ENCODE data around the gene TRAPPC3L.

Gene TRAPPC3L

DNA sequence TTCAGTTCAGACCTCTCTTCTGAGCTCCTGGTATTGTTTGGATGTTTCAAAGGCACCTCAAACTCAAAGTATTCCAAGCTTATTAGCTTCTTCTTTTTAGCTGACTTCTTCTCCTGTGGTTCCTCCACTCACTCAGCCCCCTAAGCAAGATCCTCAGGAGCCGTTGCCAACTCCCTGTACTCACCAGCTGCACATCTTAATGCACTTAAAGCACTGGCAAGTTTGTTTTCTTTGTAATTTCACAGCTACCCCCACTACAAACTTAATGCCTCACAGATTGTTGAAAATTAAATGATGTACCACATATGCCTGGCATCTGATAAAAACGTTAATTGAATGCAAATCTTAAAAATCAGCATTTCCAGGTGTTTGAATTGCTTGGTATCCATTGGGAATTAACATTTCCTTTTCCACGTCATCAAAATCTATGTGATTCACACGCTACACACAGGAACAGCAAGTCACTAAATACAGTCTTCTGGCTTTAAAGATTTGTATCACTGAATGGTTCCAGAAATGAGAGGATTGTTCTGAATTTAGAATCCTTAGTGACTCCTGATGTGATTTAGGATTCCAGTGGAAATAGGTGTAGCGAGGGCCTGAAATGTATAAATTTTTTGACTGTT is 59.8 kb downstream of the TRAPPC3L start:
- no peak for DNase-seq (ENCODE audit: extremely low spot score)
- CTCF ChIA-PET = no interaction called here
- POLR2A ChIA-PET = no interaction called here

DNA sequence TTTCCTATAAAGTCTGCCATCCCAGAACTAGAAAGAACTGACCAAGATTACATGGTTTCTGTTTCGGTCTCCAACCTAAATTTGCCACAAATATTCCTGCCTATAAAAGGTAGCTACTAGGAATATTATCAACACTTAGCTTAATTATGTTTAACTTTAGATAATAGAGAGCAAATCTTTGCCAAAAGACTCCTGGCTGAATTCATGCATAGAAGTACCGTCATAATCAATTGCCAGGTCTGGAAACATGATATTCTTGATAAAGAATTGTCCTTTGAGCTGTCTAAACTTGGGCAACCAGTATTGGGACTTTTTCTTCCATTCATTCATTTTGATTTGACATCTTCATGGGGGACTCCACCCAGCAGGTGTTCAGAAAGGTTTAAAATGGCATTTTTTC is 61.9 kb downstream of the TRAPPC3L start:
- TF ChIP-seq SUZ12 (IDR thresholded peaks at IDR 0.05) (no peak), ARNT (IDR thresholded peaks at IDR 0.05) (no peak), LEF1 (IDR thresholded peaks at IDR 0.05; ENCODE audit: borderline replicate concordance) (no peak), ZNF384 (IDR thresholded peaks at IDR 0.05) (no peak), FOXK2 (IDR thresholded peaks at IDR 0.05) (no peak), SP1 (IDR thresholded peaks at IDR 0.05) (no peak), NFRKB (IDR thresholded peaks at IDR 0.05) (no peak), HDGF (IDR thresholded peaks at IDR 0.05; ENCODE audit: borderline replicate concordance) (no peak), L3MBTL2 (conservative IDR thresholded peaks at IDR 0.05) (no peak), ELF4 (IDR thresholded peaks at IDR 0.05) (no peak), TARDBP (IDR thresholded peaks at IDR 0.05) (no peak), FOXA1 (IDR thresholded peaks at IDR 0.05) (no peak)
- DNase-seq (ENCODE audit: extremely low spot score) = no peak
- CTCF ChIA-PET = interaction anchor here (0.6 kb wide), 1 partner anchor 10 kb away, joined by 4 read pairs; no protein-coding TSS in a partner anchor
- POLR2A ChIA-PET = no interaction called here

More for the DNA sequence above, 59.8 kb downstream of the TRAPPC3L start:
- TF ChIP-seq LEF1 (IDR thresholded peaks at IDR 0.05; ENCODE audit: borderline replicate concordance) = no peak
- TF ChIP-seq FOXM1 (IDR thresholded peaks at IDR 0.05; ENCODE audit: borderline replicate concordance) = no peak
- no peak for TF ChIP-seq CTBP1 (IDR thresholded peaks at IDR 0.05; ENCODE audit: borderline replicate concordance)

DNA sequence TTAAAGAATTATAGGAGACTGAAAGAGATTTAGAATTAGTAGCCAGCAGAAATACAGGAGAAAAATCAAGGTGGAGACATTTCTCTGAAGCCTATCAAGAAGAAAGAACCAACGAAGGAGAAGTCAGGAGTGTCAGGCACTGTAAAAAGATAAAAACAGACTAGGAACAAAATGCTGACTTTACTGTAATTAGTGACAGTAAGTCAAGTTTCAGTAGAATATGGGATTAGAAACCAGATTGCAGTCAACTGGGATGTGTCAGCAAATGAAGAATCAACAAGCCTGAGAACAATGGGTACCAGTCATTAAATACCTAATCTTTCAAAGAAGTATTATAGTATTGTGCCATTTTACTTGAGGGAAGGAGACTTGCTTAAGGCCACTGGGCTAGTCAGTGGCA is 62.7 kb downstream of the TRAPPC3L start:
- ChIA-PET CTCF (no interaction called here), POLR2A (no interaction called here)
- no peak for DNase-seq (ENCODE audit: extremely low spot score)
- no peak for TF ChIP-seq FOXK2 (IDR thresholded peaks at IDR 0.05)
- TF ChIP-seq BHLHE40 (IDR thresholded peaks at IDR 0.05; ENCODE audit: borderline replicate concordance) = no peak
- TF ChIP-seq, protein P1, sequence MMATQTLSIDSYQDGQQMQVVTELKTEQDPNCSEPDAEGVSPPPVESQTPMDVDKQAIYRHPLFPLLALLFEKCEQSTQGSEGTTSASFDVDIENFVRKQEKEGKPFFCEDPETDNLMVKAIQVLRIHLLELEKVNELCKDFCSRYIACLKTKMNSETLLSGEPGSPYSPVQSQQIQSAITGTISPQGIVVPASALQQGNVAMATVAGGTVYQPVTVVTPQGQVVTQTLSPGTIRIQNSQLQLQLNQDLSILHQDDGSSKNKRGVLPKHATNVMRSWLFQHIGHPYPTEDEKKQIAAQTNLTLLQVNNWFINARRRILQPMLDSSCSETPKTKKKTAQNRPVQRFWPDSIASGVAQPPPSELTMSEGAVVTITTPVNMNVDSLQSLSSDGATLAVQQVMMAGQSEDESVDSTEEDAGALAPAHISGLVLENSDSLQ (IDR thresholded peaks at IDR 0.05) = no peak
- TF ChIP-seq FOXA1 (IDR thresholded peaks at IDR 0.05) = no peak
- TF ChIP-seq L3MBTL2 (conservative IDR thresholded peaks at IDR 0.05) = no peak
- TF ChIP-seq LEF1 (IDR thresholded peaks at IDR 0.05; ENCODE audit: borderline replicate concordance) = no peak
- no peak for TF ChIP-seq FOXM1 (IDR thresholded peaks at IDR 0.05; ENCODE audit: borderline replicate concordance)
- TF ChIP-seq NFRKB (IDR thresholded peaks at IDR 0.05) = no peak
- TF ChIP-seq ARNT (IDR thresholded peaks at IDR 0.05) = no peak
- no peak for TF ChIP-seq ZNF384 (IDR thresholded peaks at IDR 0.05)
- TF ChIP-seq SP1 (IDR thresholded peaks at IDR 0.05) = no peak
- TF ChIP-seq ELF4 (IDR thresholded peaks at IDR 0.05) = no peak
- TF ChIP-seq HDGF (IDR thresholded peaks at IDR 0.05; ENCODE audit: borderline replicate concordance) = no peak
- TF ChIP-seq TARDBP (IDR thresholded peaks at IDR 0.05) = no peak
- no peak for TF ChIP-seq SUZ12 (IDR thresholded peaks at IDR 0.05)
- no peak for TF ChIP-seq CTBP1 (IDR thresholded peaks at IDR 0.05; ENCODE audit: borderline replicate concordance)

DNA sequence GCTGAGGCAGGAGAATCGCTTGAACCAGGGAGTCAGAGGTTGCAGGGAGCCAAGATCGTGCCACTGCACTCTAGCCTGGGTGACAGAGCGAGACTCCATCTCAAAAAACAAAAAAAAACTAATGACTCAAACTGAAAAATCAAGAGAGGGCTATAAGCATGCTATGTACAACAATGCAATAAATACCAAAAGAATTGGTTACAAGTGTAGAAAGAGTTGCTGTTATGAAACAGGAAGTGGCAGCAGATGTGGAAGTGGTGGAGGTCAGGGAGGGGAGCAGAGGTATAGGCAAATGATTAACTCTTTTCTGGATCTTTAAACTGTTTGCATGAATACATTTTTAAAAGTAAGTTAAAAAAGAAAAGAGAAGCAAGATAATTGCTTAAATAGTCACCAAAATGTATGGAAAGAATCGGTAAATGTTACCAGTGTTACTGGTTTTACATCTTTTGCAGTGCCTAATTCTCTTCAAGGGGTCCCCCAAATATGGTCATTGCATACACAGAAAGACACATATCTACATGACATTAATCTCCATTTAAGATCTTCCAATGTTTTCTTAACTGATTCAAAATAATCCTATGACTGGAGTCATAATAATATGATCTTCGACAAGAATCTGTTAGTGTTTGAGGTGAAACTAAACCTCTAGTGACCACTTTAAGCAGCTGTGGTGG is 69.3 kb downstream of the TRAPPC3L start:
- CTCF ChIA-PET = no interaction called here
- no peak for DNase-seq (ENCODE audit: extremely low spot score)
- POLR2A ChIA-PET = no interaction called here
- TF ChIP-seq ZNF384 (IDR thresholded peaks at IDR 0.05) = no peak
- TF ChIP-seq, protein P1 (IDR thresholded peaks at IDR 0.05) = no peak
- TF ChIP-seq NFRKB (IDR thresholded peaks at IDR 0.05) = no peak
- TF ChIP-seq SUZ12 (IDR thresholded peaks at IDR 0.05) = no peak
- no peak for TF ChIP-seq ARNT (IDR thresholded peaks at IDR 0.05)
- no peak for TF ChIP-seq FOXK2 (IDR thresholded peaks at IDR 0.05)
- TF ChIP-seq CTBP1 (IDR thresholded peaks at IDR 0.05; ENCODE audit: borderline replicate concordance) = no peak
- TF ChIP-seq FOXA1 (IDR thresholded peaks at IDR 0.05) = no peak
- no peak for TF ChIP-seq FOXM1 (IDR thresholded peaks at IDR 0.05; ENCODE audit: borderline replicate concordance)
- TF ChIP-seq ELF4 (IDR thresholded peaks at IDR 0.05) = no peak
- no peak for TF ChIP-seq HDGF (IDR thresholded peaks at IDR 0.05; ENCODE audit: borderline replicate concordance)
- no peak for TF ChIP-seq L3MBTL2 (conservative IDR thresholded peaks at IDR 0.05)

DNA sequence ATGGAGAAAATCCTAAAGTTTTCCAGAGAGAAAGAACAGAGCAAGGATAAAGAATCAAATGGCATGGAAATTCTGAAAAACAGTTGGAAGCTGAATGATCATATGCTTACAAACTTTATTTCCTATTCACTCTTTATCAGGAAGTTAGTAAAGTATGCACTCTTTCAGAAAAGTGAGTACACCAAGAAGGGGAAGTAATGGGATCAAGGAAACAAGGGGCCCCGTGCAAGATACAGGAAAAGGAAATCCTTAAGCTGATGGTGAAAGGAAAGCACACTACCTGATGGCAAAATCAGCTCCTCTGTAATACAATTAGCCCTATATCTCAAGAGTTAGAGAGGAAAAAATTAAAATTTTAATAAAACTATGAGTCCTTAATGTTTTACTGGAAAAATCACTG is 70.3 kb downstream of the TRAPPC3L start:
- DNase-seq (ENCODE audit: extremely low spot score) = no peak
- ChIA-PET POLR2A (no interaction called here), CTCF (interaction anchor here (0.6 kb wide), 1 partner anchor 182 kb away, joined by 3 read pairs; no protein-coding TSS in a partner anchor)
- TF ChIP-seq FOXA1 (IDR thresholded peaks at IDR 0.05) (no peak), BHLHE40 (IDR thresholded peaks at IDR 0.05; ENCODE audit: borderline replicate concordance) (no peak), CTBP1 (IDR thresholded peaks at IDR 0.05; ENCODE audit: borderline replicate concordance) (no peak), FOXK2 (IDR thresholded peaks at IDR 0.05) (no peak), ZNF384 (IDR thresholded peaks at IDR 0.05) (no peak), SUZ12 (IDR thresholded peaks at IDR 0.05) (no peak), LEF1 (IDR thresholded peaks at IDR 0.05; ENCODE audit: borderline replicate concordance) (no peak), SP1 (IDR thresholded peaks at IDR 0.05) (no peak), TARDBP (IDR thresholded peaks at IDR 0.05) (no peak), ARNT (IDR thresholded peaks at IDR 0.05) (no peak), FOXM1 (IDR thresholded peaks at IDR 0.05; ENCODE audit: borderline replicate concordance) (no peak), HDGF (IDR thresholded peaks at IDR 0.05; ENCODE audit: borderline replicate concordance) (no peak)
- TF ChIP-seq, protein P1 (IDR thresholded peaks at IDR 0.05) = no peak

DNA sequence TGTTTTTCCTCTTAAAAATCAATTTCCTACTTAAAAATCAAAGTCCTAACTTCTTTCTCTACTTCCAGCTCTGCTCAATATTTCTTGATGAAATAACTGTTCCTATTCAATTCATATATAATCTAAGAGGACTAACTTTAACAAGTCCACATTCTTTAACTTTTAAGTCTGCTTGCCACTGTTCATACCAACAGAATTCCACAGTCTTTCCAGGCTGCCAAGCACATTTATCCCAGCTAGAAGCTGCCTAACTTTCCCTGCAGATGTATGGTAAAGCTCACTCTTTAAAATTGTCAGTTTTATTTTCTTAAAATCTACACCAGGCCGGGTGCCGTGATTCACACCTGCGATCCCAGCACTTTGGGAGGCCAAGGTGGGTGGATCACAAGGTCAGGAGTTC is 72.8 kb downstream of the TRAPPC3L start:
- ChIA-PET POLR2A (no interaction called here), CTCF (interaction anchor here (0.7 kb wide), 1 partner anchor 317 kb away, joined by 4 read pairs; no protein-coding TSS in a partner anchor)
- DNase-seq (ENCODE audit: extremely low spot score) = no peak
- TF ChIP-seq ARNT (IDR thresholded peaks at IDR 0.05) (no peak), SP1 (IDR thresholded peaks at IDR 0.05) (no peak), LEF1 (IDR thresholded peaks at IDR 0.05; ENCODE audit: borderline replicate concordance) (no peak), SUZ12 (IDR thresholded peaks at IDR 0.05) (no peak), CTBP1 (IDR thresholded peaks at IDR 0.05; ENCODE audit: borderline replicate concordance) (no peak), FOXK2 (IDR thresholded peaks at IDR 0.05) (no peak)

Measured in HEK293T (cell line).